Measurements from ENCODE around the gene ZNF14.

DNA sequence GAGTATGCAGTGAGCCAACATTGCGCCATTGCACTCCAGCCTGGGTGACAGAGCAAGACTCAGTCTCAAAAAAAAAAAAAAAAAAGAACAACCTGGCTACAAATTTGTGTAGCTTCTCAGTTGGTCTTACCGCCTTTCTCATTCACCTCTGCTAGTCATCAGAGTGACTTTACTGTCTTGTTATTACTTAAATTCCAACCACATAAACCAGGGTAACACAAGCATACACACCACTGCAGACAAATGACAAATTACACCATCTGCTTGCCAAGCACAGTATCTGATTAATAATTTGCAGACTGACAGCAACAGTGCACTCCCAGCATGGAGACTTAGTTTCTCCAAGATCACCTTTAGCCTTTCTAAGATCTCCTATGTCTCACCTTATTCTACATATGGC lies 11.0 kb downstream of the ZNF14 start:
- TF ChIP-seq EZH2phosphoT487 (IDR thresholded peaks at IDR 0.05) (no peak), EZH2 (IDR thresholded peaks at IDR 0.05) (no peak)
- TF ChIP-seq, protein P1, sequence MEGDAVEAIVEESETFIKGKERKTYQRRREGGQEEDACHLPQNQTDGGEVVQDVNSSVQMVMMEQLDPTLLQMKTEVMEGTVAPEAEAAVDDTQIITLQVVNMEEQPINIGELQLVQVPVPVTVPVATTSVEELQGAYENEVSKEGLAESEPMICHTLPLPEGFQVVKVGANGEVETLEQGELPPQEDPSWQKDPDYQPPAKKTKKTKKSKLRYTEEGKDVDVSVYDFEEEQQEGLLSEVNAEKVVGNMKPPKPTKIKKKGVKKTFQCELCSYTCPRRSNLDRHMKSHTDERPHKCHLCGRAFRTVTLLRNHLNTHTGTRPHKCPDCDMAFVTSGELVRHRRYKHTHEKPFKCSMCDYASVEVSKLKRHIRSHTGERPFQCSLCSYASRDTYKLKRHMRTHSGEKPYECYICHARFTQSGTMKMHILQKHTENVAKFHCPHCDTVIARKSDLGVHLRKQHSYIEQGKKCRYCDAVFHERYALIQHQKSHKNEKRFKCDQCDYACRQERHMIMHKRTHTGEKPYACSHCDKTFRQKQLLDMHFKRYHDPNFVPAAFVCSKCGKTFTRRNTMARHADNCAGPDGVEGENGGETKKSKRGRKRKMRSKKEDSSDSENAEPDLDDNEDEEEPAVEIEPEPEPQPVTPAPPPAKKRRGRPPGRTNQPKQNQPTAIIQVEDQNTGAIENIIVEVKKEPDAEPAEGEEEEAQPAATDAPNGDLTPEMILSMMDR (IDR thresholded peaks at IDR 0.05), result no peak
